GM19438 (cell line): Measurements from ENCODE around the gene PARD6B.
A peak's percentile ranks its signal among the peaks of the same experiment; 100 is the strongest.
"Not testable (repeated sequence)": the region's sequence is repeated elsewhere in the genome, so short reads cannot be mapped to it uniquely, and the experiment has no call there.

Experiments
- ATAC-seq: cut with Tn5 transposase; IDR thresholded peaks from one replicate; pipeline ENCODE4 v1.9.1; 2021; ENCODE audit warnings: low read depth; ENCODE audit not compliant: unreplicated experiment

Gene PARD6B, protein sequence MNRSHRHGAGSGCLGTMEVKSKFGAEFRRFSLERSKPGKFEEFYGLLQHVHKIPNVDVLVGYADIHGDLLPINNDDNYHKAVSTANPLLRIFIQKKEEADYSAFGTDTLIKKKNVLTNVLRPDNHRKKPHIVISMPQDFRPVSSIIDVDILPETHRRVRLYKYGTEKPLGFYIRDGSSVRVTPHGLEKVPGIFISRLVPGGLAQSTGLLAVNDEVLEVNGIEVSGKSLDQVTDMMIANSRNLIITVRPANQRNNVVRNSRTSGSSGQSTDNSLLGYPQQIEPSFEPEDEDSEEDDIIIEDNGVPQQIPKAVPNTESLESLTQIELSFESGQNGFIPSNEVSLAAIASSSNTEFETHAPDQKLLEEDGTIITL

DNA sequence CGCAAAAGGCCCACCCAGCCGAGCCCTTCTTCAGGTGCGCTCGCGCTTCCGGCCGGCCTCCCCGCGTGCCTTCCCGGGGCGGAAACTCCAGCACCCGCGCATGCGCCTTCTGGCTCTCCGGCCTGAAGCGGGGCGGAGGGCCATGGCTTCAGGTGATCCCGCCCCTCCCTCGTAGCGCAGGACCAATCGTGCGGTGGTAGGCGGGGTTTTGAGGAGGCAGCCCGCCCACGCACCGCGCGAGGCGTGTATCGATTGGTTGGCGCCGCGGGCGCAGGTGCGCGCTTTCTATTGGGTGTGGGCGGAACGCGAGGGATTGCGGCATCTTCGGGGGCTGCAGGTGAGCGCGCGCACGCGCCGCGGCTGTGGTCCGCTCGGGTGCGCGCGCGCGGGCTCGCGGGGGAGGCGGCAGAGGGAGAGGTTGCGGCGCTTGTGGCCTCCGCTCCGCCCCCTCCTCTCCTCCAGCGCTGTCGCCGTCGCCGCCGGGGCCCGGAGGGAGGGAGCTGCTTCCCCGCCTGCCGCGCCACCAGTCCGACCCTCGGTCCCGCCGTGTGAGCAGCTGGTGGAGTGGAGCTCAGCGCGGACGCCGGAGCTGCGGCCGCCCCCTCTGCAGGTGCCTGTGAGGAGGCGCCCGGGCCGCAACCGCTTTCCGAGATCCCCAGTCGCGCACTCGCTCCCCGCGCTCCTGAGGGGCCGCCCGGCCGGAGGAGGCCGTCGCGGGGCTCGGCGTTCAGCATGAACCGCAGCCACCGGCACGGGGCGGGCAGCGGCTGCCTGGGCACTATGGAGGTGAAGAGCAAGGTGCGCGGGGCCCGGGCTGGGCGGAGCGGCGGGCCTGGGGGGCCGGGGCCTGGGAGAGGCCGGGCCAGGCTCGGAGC, at the start of gene PARD6B:
PARD6B (plus strand) TSS at position 526 of the 875 bp plus-strand sequence; CDS start at position 733, 207 bp downstream.
- peak; percentile 88 for ATAC-seq

DNA sequence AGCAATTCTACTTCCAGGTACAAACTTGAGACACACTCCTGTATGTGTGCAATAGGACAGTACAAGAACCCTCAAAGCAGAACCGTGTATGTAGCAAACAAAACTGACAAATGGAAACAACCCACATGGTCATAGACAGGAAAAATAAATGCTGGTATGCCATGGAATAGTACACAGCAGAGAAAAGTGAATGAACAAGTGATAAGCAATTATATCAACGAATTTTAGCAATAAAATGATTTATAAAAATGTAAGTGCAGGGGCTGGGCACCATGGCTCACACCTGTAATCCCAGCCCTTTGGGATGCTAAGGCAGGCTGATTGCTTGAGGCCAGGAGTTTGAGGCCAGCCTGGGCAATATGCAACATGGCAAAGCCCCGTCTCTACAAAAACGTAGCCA, 49.3 kb upstream of the PARD6B start:
- ATAC-seq: no peak

DNA sequence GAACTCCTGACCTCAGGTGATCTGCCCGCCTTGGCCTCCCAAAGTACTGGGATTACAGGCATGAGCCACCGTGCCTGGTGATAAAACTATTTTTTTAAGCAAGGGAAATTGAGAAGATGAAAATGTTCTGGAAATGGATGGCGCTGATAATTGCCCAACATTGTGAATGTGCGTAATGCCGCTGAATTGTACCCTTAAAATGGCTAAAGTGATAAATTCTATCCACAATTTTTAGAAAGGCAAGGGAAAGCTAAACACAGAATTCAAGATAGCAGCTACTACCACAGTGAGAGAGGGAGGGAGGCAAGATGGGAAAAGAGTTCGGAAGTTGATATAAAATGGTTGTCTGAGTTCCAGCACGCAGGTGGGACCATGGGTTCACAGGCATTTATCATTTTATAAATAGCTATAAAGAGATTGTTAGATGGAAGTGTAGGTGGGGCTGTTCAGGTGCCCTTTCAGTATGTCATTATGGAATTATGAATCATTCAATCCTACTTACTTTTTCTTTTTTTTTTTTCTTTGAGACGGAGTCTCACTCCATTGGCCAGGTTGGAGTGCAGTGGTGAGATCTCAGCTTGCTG, 48.3 kb upstream of the PARD6B start:
- no peak for ATAC-seq

DNA sequence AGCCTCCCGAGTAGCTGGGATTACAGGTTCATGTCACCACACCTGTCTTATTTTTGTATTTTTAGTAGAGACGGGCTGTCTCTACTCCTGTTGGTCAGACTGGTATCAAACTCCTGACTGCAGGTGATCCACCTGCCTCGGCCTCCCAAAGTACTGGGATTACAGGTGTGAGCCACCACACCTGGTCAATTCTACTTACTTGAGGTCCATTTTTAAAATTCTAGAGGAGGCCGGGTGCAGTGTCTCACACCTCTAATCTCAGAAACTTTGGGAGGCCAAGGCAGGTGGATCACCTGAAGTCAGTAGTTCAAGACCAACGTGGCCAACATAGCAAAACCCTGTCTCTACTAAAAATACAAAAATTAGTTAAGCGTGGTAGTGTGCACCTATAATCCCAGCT, 47.8 kb upstream of the PARD6B start:
- no peak for ATAC-seq

DNA sequence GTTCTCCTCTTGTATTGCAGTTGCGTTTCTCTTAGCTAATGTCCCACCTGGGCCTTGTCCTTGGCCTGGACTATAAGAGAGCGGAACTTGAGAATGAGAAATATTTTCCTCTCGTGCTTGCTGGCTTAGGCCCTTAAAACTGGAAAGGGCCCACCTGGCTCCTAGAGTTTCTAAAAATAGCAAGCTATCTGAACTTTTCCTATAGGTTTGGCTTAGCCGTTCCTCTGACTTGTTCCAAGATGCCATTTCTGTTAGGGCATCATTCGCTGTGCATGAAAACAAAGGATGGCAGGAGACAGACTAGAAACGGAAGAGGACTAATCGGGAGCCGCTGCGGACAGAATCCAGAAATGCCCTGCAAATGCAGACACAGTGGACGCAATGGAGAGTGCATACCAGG, 44.6 kb upstream of the PARD6B start:
- ATAC-seq: no peak

DNA sequence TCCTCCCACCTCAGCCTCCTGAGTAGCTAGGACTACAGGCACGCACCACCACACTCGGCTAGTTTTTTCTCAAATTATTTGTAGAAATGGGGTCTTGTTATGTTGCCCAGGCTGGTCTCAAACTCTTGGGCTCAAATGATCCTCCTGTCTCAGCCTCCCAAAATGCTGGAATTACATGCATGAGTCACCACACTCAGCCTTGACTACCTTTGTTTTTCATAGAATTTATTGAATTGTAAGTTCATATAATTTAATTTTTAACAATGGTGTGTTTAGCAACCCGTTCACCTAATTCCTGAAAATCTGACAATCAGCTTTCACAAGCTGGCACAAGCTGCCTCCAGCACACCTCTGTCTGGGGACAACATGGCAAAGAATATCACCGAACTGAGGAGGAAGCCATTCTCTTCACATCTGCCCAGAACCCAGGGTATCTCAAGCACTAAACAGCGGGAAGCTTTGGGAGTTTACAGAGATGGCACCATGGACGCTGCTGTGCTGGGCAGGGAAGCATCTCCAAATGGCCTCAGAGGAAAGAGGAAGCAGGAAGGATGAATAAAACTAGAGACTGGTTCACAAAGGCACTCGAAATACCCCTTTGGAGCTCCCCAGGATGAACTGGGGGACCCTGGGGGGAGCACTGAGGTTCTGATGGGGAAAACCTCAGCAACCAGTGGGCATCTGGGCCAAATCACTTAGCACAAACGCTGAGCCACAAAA, 43.0 kb upstream of the PARD6B start:
- no peak for ATAC-seq

DNA sequence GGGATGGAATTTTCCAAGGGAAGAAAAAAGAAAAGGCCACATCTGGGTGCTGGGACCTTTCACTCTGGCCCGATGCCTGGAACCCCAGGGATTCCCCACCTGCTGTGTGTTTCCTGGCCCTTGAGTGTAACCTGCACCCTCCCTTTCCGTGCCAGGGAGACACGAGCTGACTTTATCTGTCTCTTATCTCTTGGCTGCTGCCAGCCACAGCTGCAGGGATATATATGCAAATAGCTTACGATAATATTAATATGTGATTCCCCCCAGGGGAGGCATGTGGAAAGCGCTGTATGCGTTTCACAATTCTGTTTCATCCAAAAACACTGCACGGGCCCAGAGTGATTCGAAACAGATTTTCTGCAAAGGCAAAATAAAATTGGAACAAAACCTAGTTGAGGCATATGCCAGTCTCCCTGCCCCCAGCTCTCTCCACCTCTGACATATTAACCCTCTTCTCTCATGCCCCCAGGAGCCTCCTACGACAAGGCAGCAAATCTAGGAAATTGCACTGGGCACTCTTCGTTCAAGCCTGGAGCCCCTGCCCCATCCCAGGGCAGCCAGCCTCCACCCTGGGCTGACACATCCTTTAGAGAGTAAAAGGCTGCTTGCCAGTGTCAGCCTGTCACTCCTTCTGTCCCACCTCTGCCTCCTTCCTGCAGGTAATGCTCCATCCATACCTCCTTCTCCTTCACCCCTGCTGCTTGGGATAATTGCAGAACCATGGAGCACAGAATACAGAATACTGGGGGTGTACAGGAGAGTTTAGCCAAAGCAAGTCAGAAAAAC, 41.3 kb upstream of the PARD6B start:
- no peak for ATAC-seq

DNA sequence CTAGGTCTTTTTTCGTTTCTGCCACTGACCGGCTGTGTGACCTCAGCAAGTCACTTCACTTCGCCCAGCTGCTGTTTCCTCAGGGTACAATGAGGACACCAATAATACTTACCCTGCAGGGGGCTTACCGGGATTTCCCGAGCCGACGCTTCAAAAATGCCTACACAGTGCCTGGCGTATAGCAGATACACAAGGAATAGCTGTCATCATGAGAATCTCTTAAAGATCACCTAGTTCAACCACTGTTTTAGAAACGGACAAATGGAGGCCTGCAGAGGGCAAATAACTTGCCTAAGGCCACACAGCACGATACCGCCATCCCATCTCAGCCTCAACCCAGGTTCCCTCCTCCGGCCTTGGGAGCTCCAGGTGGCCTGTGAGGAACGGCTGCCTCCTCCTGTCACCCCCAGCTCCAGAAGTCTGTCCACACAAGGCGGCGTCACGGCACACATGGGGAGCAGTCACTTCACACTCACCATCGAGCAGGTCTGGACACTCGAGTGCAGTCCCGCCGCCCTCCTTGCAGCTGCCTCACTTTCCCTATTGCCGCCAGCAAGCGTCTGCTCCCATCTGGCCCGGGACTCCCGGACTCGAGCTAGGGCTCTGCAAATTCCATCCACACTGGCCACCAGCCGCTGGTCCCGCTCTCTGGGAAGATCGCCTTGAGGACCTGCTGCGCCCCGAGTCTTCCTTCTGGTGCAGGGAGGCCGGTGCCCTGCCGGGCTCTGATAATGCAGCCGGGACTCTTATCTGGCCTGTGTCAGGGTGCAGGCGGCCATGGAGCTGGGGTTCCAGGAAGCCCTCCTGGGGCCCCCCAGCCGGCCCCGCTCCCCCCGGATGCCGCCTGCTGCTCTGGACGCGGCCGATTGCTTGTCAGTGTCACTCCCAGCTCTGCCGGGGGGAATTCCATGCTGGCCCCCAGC, 40.5 kb upstream of the PARD6B start, which contains the start of gene RIPOR3:
RIPOR3 (minus strand) TSS at position 893 of the 923 bp plus-strand sequence; CDS start at position 479, 414 bp downstream.
- no peak for ATAC-seq

DNA sequence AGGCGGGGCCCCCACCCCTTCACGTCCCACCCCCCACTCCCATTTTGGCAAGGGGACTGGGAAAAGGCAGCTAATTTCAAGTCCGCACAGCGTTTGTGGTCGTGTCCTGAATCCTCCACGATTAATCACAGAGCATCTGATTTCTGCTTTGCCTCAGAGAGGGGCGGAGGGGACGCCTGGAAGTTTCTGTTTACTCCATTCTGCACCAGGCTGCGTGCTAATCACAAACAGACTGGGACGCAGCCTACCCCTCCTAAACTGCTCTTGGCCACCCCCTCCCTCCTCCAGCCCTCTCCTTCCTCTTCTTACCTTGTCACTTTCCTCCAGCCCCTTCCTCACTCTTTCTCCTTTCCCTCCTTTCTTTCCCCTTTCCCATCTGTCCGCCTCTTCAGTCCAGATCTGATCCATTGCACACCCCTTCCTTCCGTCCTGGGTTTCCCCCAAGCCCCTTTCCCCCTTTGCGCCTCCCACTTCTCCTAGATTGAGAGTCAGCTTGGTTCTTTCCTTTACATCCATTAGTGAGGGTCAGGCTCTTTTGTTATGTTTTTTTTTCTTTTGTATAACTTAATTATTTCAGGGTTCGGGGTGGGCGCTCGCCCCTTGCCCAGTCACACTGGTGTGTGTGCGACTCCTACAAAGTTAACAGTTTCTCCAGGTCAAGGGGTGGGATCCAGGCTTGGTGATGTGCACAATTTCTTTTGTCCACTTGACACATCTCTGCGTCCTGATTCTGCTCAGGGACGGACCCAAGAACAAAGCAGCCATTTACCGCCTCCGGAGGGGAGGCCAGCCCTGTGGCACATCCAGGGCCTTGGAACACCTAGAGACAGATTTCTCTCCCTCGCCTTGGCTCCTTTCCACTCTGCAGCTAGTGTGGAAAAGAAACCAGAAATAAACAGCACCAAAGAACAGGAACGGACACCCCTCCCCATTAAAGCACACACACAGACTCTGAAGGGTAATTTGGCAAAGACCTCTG, 39.5 kb upstream of the PARD6B start:
- ATAC-seq: no peak

DNA sequence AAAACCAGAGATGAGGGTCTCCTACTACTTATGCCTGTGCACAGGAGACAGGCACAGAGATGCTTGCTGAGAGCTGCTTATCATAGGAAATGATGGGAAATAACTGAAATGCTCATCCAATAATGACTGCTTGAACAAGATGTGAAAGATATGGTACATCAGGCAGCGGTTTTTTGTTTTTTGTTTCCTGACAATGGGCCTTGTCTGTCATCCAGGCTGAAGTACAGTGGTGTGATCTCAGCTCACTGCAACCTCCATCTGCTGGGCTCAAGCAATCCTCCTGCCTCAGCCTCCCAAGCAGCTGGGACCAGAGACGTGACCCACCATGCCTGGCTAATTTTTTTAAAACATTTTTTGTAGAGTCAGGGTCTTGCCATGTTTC, 38.8 kb upstream of the PARD6B start:
- no peak for ATAC-seq

DNA sequence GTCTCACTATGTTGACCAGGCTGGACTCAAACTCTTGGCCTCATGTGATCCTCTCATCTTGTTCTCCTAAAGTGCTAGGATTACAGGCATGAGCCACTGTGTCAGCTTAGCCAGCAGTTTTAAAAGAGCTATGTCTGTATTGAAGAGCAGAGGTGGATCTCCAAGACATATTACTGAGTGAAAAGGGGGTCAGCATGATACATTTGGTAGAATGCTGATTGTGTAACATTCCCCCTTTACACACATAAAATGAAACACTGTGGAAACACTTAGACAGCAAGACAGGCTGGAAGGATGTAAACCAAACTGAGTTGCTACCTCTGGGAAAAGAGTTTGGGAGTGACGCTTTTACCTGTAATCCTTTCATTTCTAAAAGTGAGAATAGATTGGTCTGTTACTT, 38.4 kb upstream of the PARD6B start:
- no peak for ATAC-seq

DNA sequence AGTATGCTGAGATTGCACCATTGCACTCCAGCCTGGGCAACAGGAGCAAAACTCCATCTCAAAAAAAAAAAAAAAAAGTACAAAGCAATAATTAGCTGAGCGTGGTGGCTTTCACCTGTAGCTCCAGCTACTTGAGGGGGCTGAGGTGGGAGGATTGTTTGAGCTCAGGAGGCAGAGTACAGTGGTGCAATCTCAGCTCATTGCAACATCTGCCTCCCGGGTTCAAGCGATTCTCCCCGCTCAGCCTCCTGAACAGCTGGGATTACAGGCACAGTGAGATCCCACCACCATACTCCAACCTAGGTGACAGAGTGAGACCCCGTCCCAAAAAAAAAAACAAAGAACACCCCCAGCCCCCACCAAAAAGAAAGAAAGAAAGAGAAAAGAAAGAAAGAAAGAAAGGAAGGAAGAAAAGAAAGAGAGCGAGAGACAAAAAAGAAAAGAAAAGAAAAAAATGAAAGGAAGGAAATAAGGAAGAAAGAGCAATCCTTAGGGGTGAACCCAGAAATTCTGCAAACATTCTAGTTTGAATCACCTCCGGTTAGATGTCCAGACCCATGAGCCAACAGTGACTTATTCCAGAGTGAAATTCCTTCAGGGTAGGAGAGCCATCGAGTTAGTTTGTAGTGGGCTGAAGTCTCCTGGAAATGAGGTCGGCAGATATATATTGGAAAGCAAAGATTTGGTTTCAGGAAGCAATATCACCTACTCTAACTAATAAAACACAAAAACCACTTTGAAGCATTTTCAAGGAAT, 36.8 kb upstream of the PARD6B start:
- ATAC-seq: no peak

DNA sequence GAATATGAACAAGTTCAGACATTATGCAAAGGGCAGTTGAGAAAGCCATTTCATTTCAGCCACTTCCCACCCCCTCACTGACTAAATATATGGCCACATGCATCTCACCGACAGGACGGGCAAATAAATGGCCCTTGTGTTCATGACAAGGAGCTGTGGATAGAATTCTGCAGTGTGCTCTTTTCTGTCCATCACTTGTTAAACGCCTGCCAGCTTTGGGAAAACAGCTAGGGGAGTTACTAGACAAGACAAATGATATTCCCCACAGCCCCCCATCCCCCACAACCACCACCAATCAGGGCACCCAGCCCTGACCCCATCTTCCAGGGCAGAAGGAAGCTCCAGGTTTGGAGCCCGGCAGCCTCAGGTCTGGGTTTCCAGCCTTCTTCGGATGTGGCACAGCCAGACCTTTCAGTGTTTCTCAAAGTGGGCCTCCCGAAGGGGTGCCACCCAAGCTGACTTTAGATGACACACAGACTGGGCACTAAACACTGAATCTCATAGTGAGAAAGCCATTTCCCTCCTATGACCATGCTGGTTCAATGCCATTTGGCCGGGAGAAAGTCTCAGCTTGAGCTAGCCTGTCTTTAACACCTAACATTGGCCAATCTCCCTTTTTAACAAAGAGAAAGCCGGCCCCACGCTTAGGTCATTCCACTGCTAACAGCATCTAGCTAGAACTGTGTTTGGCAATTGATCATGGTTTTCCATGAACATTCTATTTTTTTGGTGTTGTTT, 36.1 kb upstream of the PARD6B start:
- ATAC-seq: no peak

DNA sequence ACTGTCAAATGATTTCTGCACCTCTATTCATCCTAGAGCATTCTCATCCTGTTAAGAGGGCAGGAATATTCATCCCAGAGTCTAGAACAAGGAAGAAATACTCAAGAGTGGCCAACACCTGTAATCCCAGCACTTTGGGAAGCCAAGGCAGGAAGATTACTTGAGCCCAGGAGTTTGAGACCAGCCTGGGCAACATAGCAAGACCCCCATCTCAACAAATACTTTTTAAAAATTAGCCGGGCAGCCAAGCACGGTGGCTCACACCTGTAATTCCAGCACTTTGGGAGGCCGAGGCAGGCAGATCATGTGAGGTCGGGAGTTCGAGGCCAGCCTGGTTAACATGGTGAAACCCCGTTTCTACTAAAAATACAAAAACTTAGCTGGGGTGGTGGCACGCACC, 33.1 kb upstream of the PARD6B start:
- ATAC-seq: not testable (repeated sequence)

DNA sequence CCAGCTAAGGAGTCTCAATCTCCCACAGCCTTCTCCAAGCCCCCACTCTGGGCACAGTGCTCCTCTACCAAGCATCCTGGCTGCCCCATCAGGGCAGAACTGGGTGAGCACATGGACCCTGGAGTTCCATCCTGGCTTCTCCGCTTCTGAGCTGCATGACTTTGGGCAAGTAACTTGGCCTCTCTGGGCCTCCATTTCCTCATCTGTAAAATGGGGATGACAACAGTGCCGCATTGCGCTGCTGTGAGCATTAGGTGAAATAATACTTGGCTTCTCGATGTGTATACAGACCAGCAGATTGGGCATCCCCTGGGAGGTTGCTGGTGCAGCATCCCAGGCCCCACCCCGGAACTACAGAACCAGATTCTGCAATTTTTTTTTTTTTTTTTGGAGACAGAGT, 31.7 kb upstream of the PARD6B start:
- ATAC-seq: no peak
